ENCODE data around the gene MAPK11. TPM values are rescaled to one million over a fixed set of nuclear protein-coding genes. Genes with fewer than 3 reads are reported as not detected.

The MAPK11 gene
- total and polyA plus RNA-seq, 2 experiments from 2014 or later, result 0.12 to 0.63 TPM

DNA sequence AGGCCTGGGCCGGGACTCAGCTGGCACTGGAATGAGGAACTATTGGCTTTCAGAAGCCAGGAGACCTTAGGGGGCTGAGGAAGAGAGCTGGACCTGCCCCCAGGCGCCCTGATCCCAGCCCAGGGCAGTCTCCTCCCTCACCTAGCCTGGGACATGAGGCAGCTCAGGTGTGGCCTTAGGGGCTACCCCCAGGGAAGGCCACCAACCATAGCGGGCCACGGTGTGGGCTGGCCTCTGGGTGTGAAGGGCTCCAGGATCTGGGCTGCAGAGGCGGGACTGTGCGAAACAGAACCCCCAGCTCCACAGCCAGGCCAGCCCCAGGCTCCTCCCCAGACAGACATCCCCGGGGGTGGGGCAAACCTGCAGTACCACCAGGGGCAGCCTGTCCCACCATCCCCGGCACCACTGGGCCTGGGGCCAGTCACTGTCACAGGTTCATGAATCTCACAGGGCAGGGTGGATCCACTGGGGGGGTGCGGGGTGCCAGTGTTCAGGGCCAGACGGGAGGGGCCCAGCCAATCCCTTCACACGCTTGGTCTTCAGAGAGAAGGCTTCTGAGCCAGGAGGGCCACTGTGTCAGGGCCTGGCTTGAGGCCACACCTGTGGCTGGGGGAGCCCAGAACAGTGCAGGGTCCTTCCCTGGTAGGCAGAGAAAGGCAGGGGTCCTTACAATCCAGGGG lies 33.8 kb upstream of the MAPK11 start:
- DNase-seq (ENCODE audit: low read depth in 1 of 2, low spot score in 1 of 2), result peak in 1 of 2 donors; percentile 49
- H3K4me1 ChIP-seq (ENCODE audit: low read depth), result peaks cover 68% of the 10 kb centered on the region
- no peaks in the 10 kb centered on the region for H3K36me3 ChIP-seq
- H3K4me3 ChIP-seq, result no peak overlapping the region
- H3K9me3 ChIP-seq (ENCODE audit: low read depth), result no peaks in the 10 kb centered on the region
- TF ChIP-seq, protein P1, sequence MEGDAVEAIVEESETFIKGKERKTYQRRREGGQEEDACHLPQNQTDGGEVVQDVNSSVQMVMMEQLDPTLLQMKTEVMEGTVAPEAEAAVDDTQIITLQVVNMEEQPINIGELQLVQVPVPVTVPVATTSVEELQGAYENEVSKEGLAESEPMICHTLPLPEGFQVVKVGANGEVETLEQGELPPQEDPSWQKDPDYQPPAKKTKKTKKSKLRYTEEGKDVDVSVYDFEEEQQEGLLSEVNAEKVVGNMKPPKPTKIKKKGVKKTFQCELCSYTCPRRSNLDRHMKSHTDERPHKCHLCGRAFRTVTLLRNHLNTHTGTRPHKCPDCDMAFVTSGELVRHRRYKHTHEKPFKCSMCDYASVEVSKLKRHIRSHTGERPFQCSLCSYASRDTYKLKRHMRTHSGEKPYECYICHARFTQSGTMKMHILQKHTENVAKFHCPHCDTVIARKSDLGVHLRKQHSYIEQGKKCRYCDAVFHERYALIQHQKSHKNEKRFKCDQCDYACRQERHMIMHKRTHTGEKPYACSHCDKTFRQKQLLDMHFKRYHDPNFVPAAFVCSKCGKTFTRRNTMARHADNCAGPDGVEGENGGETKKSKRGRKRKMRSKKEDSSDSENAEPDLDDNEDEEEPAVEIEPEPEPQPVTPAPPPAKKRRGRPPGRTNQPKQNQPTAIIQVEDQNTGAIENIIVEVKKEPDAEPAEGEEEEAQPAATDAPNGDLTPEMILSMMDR (IDR thresholded peaks at IDR 0.05; ENCODE audit: low read depth, low read length), result no peak
- peak overlapping the region; percentile 84 for H3K27ac ChIP-seq
- H3K27me3 ChIP-seq, result no peaks in the 10 kb centered on the region

DNA sequence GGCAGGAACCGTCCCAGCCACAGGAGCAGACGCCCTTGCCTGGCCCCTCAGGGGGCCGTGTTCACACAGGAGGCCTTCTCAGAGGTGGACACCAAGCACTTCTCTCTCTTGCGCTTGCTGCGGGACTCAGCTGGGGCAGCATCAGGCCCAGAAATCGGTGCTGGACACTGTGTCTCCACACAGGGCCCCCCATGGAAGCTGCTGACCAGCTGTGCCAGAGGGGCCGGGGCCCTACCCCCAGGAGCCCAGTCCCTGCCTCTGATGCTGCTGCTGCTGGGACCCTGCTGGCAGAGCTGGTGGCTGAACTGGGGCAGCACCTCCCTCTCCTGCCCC lies 33.3 kb upstream of the MAPK11 start:
- H3K4me1 ChIP-seq (ENCODE audit: low read depth), result peaks cover 63% of the 10 kb centered on the region
- no peak overlapping the region for H3K4me3 ChIP-seq
- H3K27ac ChIP-seq, result peak overlapping the region; percentile 84
- no peaks in the 10 kb centered on the region for H3K9me3 ChIP-seq (ENCODE audit: low read depth)
- H3K36me3 ChIP-seq, result no peaks in the 10 kb centered on the region
- H3K27me3 ChIP-seq, result no peaks in the 10 kb centered on the region
- DNase-seq (ENCODE audit: low read depth in 1 of 2, low spot score in 1 of 2), result no peak
- TF ChIP-seq, protein P1 (IDR thresholded peaks at IDR 0.05; ENCODE audit: low read depth, low read length), result no peak

DNA sequence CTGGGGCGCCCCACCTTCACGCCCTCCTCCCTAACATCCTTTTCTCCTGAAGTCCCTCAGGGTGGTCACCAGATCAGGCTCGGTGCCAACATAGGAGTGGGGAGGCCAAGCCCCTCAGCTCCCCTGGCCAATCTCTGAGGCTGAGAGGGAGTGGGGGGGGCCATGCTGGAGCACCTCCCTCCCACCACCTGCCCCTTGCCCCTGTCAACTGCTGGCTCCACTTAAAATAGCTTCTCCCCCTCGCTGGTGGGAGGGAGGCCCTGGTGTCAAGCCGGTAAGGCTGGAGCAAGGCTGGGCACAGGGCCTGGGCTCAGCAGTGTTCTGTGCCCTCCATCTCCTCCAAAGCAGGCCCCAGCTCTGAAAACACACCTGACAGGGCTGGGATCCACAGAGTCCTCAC lies 32.4 kb upstream of the MAPK11 start:
- peaks cover 57% of the 10 kb centered on the region for H3K4me1 ChIP-seq (ENCODE audit: low read depth)
- TF ChIP-seq, protein P1 (IDR thresholded peaks at IDR 0.05; ENCODE audit: low read depth, low read length), result no peak

DNA sequence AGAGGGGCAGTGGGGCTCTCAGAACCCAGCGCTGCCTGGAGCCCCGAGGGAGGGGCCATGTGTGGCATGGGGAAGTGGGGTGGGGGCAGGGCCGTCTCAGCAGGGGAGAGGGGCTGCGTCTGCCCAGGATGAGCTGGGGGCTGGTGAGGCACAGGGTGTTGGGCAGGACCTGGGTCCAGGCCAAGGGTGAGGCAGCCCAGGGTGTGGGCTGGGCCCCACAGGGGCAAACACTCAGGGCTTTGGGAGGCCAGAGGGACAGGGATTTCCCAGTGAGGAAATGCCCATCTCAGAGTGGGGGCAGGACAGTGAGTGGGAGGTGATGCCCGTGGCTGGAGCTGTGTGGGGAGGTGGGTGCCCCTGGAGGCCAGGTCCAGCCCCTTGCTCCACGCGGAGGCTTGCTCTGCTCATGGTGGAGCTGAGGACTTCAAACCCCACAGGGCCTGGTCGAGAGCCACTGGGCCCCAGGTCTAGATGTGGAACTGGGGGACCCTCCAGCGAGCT lies 31.9 kb upstream of the MAPK11 start:
- H3K36me3 ChIP-seq, result no peaks in the 10 kb centered on the region
- peaks cover 57% of the 10 kb centered on the region for H3K4me1 ChIP-seq (ENCODE audit: low read depth)
- no peaks in the 10 kb centered on the region for H3K9me3 ChIP-seq (ENCODE audit: low read depth)
- H3K27ac ChIP-seq, result peak overlapping the region; percentile 61
- no peaks in the 10 kb centered on the region for H3K27me3 ChIP-seq
- TF ChIP-seq, protein P1 (IDR thresholded peaks at IDR 0.05; ENCODE audit: low read depth, low read length), result no peak
- H3K4me3 ChIP-seq, result no peak overlapping the region
- DNase-seq (ENCODE audit: low read depth in 1 of 2, low spot score in 1 of 2), result peak in 1 of 2 donors; percentile 29

More for the DNA sequence above, 32.4 kb upstream of the MAPK11 start:
- DNase-seq (ENCODE audit: low read depth in 1 of 2, low spot score in 1 of 2), result peak in 1 of 2 donors; percentile 91
- Histone ChIP-seq H3K4me3 (no peak overlapping the region), H3K36me3 (no peaks in the 10 kb centered on the region), H3K9me3 (ENCODE audit: low read depth) (no peaks in the 10 kb centered on the region), H3K27me3 (no peaks in the 10 kb centered on the region), H3K27ac (peak overlapping the region; percentile 84)

DNA sequence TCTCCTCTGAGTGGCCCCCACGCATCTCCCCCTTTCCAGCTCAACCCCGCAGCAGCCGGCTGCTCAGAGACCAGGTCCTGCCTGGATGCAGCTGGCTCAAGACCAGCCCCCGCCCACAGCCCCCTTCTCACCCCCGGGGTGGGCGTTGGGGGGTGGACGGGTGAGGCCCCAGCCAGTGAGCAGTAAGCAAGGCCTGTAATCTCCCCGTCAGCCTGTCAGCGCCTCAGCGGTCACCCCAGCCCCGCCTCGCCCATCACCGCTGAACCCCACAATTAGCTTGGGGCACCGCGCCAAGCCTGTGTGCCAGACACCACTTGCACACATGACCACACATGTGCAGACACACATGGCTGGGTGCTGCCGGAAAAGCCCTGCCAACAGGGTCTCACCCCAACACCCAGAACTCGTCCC lies 31.4 kb upstream of the MAPK11 start:
- Histone ChIP-seq H3K4me1 (ENCODE audit: low read depth) (peaks cover 57% of the 10 kb centered on the region), H3K36me3 (no peaks in the 10 kb centered on the region), H3K4me3 (no peak overlapping the region), H3K27ac (peak overlapping the region; percentile 61), H3K9me3 (ENCODE audit: low read depth) (no peaks in the 10 kb centered on the region), H3K27me3 (no peaks in the 10 kb centered on the region)
- peak in 1 of 2 donors; percentile 17 for DNase-seq (ENCODE audit: low read depth in 1 of 2, low spot score in 1 of 2)
- TF ChIP-seq, protein P1 (IDR thresholded peaks at IDR 0.05; ENCODE audit: low read depth, low read length), result no peak

Data from cardiac muscle cell (in vitro differentiated cells and primary cell).